ENCODE results near the gene SKOR1. TPM values are rescaled to one million over a fixed set of nuclear protein-coding genes. Genes with fewer than 3 reads are reported as not detected.

Gene SKOR1
- total RNA-seq, 2 experiments from 2014 or later: 0.21 to 0.32 TPM

DNA sequence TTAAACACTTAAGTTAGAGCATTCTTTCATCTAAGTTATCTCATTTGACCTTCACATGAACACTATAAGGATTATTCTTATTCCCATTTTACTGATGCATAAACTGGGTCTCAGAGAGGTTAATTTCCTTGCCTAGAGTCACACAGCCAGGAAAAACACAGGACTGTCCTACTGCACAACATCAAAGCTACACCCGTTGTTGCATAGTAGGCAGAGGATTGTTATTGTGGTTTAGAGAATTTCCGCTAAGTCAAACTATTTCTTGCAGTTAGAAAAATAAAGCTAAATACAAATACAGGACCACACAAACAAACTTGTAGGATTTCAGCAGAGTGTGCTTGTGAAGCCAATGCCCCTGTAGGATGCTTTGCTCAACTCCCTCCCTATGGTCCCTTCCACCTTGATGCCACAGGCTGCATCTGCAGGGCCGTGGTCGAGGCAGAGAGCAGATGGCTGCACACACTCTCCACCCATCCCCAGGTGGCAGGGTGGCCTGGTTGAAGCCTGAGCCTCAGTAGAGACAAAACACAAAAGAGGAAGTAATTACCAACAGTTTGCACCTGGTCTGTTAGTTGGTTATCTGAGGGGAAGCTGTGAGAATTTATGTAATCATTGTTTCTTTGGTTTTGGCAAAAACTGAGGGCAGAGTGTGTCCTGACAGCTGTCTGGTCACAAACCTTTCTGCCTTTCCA lies 41.1 kb upstream of the SKOR1 start:
- POLR2A ChIA-PET: interaction anchor here (0.6 kb wide), 1 partner anchor 401 kb away, joined by 3 read pairs; no protein-coding TSS in a partner anchor

DNA sequence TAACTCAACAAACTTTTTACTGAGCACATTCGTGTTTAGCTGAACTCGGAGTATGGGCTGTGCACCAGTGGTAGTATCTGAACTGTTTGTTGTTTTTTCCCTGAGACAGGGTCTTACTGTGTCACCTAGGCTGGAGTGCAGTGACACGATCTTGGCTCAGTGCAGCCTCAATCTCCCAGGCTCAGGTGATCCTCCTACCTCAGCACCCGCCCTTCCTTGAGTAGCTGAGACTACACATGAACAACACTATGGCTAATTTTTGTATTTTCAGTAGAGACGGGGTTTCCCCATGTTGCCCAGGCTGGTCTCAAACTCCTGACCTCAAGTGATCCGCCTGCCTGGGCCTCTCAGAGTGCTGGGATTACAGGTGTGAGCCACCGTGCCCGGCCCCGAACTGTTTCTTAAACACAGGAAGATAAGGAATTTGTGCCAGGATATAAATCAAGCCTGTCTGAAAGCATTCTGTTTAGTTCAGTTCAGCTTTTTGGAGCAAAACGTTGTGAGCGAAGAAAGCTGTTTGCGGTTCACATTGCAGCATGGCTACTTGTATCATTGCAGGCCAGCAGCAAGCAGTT lies 40.4 kb upstream of the SKOR1 start:
- ATAC-seq (no peak), DNase-seq (no peak)
- ChIA-PET POLR2A (interaction anchor here (1.1 kb wide), 1 partner anchor 243 kb away, joined by 4 read pairs; no protein-coding TSS in a partner anchor), CTCF (interaction anchor here (1.2 to 3.8 kb wide), 6 partner anchors 11 to 56 kb away, joined by 3 to 25 read pairs (median 8); no protein-coding TSS in a partner anchor)
- Mint-ChIP-seq H3K4me1 (ENCODE audit: low read depth) (peaks cover 34% of the 10 kb centered on the region), H3K36me3 (ENCODE audit: low read depth) (no peaks in the 10 kb centered on the region), H3K27me3 (ENCODE audit: low read depth) (no peaks in the 10 kb centered on the region), H3K4me3 (no peak overlapping the region), H3K9me3 (ENCODE audit: insufficient read depth) (no peaks in the 10 kb centered on the region), H3K27ac (no peak overlapping the region)

More for the DNA sequence above, 41.1 kb upstream of the SKOR1 start:
- ATAC-seq (peak; percentile 42), DNase-seq (peak; percentile 40)
- Mint-ChIP-seq H3K4me3 (no peak overlapping the region), H3K27ac (peak overlapping the region; percentile 39), H3K9me3 (ENCODE audit: insufficient read depth) (no peaks in the 10 kb centered on the region), H3K27me3 (ENCODE audit: low read depth) (no peaks in the 10 kb centered on the region), H3K36me3 (ENCODE audit: low read depth) (no peaks in the 10 kb centered on the region), H3K4me1 (ENCODE audit: low read depth) (peaks cover 34% of the 10 kb centered on the region)
- CTCF ChIA-PET: interaction anchor here (1.2 to 3.8 kb wide), 10 partner anchors 12 to 57 kb away, joined by 3 to 25 read pairs (median 10); no protein-coding TSS in a partner anchor

DNA sequence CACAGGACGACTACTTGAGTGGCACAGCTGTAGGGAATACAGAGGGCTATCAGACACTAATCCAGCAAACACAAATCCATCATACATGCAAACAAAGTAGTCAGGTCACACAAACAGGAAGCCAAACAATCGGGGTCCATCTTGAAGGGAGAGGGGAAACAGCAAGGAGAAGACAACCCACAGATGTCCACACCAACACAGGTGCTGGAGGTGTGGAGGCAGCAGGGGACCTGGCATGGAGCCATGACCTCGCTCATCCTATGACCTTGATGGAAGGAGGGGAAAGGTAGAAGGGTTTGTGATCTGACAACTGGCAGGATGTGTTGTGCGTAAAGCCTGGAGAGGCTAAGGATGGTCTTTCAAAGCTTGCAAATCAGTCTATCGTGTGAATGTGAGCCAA lies 39.9 kb upstream of the SKOR1 start:
- H3K36me3 Mint-ChIP-seq (ENCODE audit: low read depth): no peaks in the 10 kb centered on the region
- POLR2A ChIA-PET: interaction anchor here (1.1 kb wide), 1 partner anchor 243 kb away, joined by 4 read pairs; no protein-coding TSS in a partner anchor

DNA sequence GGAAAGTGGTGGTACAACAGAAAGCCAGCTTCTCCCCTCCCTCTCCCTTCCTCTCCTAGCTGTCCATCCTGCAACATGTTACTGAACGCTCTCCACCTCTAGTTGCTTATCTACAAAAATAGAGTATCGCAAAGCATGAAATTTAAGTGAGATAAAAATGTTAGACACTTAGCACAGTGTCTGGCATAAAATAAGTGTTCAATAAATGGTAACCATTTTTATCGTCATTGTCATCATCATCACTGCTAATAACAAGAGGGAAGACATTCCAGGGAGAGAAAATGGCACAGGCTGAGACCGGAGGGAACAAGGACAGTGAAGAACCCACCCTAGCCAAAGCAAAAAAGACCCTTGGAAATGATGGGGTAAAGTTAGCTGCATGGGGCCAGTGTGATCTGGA lies 38.7 kb upstream of the SKOR1 start:
- Mint-ChIP-seq H3K36me3 (ENCODE audit: low read depth) (no peaks in the 10 kb centered on the region), H3K9me3 (ENCODE audit: insufficient read depth) (no peaks in the 10 kb centered on the region), H3K4me3 (no peak overlapping the region), H3K4me1 (ENCODE audit: low read depth) (peaks cover 34% of the 10 kb centered on the region), H3K27ac (no peak overlapping the region), H3K27me3 (ENCODE audit: low read depth) (no peaks in the 10 kb centered on the region)
- no peak for ATAC-seq
- no peak for DNase-seq
- CTCF ChIA-PET: interaction anchor here (1.0 to 2.3 kb wide), 3 partner anchors 46 to 49 kb away, joined by 3 to 5 read pairs (median 5); no protein-coding TSS in a partner anchor
- POLR2A ChIA-PET: no interaction called here

More for the DNA sequence above, 39.9 kb upstream of the SKOR1 start:
- Mint-ChIP-seq H3K4me1 (ENCODE audit: low read depth) (peaks cover 34% of the 10 kb centered on the region), H3K9me3 (ENCODE audit: insufficient read depth) (no peaks in the 10 kb centered on the region), H3K27me3 (ENCODE audit: low read depth) (no peaks in the 10 kb centered on the region), H3K4me3 (no peak overlapping the region), H3K27ac (no peak overlapping the region)
- ATAC-seq (no peak), DNase-seq (no peak)
- CTCF ChIA-PET: interaction anchor here (1.8 to 3.8 kb wide), 3 partner anchors 47 to 51 kb away, joined by 5 to 25 read pairs (median 5); no protein-coding TSS in a partner anchor

DNA sequence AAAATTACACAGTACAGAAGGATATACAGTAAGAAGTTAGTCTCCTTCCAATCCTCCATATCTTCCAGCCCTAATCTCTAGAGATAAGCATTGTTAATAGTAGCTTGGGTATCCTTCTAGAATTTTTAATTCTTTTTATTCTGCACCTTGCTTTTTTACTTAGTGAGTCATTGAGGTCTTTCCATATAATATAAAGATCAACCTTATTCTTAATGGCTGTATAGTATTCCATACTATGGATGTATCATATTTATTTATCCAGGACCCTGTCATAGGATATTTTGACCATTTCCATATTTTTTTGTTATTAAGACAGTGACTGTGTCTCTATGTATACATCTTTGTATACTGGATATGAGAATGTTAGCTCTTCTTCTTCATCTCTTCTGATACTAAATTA lies 36.3 kb upstream of the SKOR1 start:
- H3K27me3 Mint-ChIP-seq (ENCODE audit: low read depth): no peaks in the 10 kb centered on the region
- no peak for ATAC-seq
- peaks cover 17% of the 10 kb centered on the region for H3K4me1 Mint-ChIP-seq (ENCODE audit: low read depth)
- no peak overlapping the region for H3K27ac Mint-ChIP-seq
- ChIA-PET POLR2A (interaction anchor here (0.6 kb wide), 1 partner anchor 216 kb away, joined by 4 read pairs; no protein-coding TSS in a partner anchor), CTCF (no interaction called here)
- no peak for DNase-seq
- H3K4me3 Mint-ChIP-seq: no peak overlapping the region
- no peaks in the 10 kb centered on the region for H3K9me3 Mint-ChIP-seq (ENCODE audit: insufficient read depth)
- H3K36me3 Mint-ChIP-seq (ENCODE audit: low read depth): no peaks in the 10 kb centered on the region

DNA sequence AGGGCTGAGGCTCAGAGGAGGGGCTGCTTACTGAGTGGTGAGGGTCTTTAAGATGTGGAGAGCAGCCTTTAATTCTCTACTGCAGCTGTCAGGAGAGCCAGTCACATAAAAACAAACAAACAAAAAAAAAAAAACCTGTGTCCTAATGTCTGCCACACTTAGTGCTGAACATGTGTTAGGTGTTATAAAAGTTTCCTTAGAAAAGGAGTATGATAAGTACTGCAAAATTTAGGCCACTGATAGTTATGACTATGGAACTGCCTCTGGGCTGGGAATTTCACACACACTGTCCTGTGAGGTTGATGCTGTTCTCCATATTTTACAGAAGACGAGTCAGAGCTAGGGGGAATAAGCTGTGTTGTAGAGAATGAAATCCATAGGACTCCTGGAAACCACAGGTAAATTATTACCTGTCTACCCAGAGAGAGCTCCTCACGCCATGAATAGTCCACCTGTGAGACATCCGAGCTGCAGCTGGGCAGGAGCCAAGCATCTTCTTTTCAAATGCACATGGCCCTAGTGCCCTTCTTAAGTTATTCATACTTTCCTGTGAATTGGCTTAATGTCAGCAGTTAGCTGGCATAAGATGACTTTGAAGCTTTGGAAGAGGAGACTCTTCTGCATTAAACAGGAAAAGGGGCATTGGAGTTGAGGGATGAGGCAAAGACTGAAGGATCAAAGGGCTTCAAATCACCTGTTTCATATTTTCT lies 34.5 kb upstream of the SKOR1 start:
- DNase-seq (no peak), ATAC-seq (no peak)
- H3K4me3 Mint-ChIP-seq: no peak overlapping the region
- peaks cover 11% of the 10 kb centered on the region for H3K36me3 Mint-ChIP-seq (ENCODE audit: low read depth)
- CTCF ChIA-PET: interaction anchor here (1.1 kb wide), 1 partner anchor 45 kb away, joined by 4 read pairs; no protein-coding TSS in a partner anchor
- no peak overlapping the region for H3K27ac Mint-ChIP-seq
- POLR2A ChIA-PET: no interaction called here
- H3K4me1 Mint-ChIP-seq (ENCODE audit: low read depth): no peaks in the 10 kb centered on the region
- no peaks in the 10 kb centered on the region for H3K27me3 Mint-ChIP-seq (ENCODE audit: low read depth)
- peaks cover 7% of the 10 kb centered on the region for H3K9me3 Mint-ChIP-seq (ENCODE audit: insufficient read depth)

DNA sequence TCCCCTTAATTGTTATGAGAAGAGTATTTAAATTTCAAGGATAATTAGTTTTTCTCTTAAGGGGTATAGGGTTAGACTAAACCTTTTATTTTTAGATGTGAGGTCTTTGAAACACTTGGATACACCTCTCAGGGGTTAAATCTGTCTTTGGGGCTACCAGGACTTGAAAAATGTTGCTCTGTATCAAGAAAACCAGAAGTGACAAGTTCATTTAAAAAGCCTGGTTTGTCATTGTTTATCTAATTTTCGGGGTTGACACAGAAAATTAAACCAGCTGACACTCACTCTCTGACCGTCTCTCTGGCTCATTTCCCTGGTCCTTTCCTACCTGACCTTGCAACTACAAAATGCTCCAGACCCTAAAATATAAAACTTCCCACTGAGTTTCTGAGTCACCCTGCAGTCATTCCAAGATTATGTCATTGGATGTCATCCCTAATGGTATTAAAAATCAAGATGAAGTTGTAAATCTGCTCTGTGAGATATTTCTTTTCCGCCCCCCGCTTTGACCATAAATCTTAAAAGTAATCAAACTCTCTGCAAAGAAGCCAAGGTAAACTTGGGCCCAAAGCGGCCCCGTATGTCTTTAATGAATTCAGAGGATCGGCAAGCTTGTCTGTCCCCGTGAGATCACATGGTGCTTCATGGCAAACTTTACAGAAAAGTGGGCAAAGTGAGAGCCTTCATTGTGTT lies 32.9 kb upstream of the SKOR1 start:
- no peak overlapping the region for H3K4me3 Mint-ChIP-seq
- no peak overlapping the region for H3K27ac Mint-ChIP-seq
- no peaks in the 10 kb centered on the region for H3K27me3 Mint-ChIP-seq (ENCODE audit: low read depth)
- no peak for ATAC-seq
- no peaks in the 10 kb centered on the region for H3K4me1 Mint-ChIP-seq (ENCODE audit: low read depth)
- POLR2A ChIA-PET: no interaction called here
- H3K36me3 Mint-ChIP-seq (ENCODE audit: low read depth): peaks cover 13% of the 10 kb centered on the region
- CTCF ChIA-PET: interaction anchor here (0.9 to 1.4 kb wide), 2 partner anchors 13 to 34 kb away, joined by 3 read pairs; no protein-coding TSS in a partner anchor
- DNase-seq: no peak
- peaks cover 7% of the 10 kb centered on the region for H3K9me3 Mint-ChIP-seq (ENCODE audit: insufficient read depth)

DNA sequence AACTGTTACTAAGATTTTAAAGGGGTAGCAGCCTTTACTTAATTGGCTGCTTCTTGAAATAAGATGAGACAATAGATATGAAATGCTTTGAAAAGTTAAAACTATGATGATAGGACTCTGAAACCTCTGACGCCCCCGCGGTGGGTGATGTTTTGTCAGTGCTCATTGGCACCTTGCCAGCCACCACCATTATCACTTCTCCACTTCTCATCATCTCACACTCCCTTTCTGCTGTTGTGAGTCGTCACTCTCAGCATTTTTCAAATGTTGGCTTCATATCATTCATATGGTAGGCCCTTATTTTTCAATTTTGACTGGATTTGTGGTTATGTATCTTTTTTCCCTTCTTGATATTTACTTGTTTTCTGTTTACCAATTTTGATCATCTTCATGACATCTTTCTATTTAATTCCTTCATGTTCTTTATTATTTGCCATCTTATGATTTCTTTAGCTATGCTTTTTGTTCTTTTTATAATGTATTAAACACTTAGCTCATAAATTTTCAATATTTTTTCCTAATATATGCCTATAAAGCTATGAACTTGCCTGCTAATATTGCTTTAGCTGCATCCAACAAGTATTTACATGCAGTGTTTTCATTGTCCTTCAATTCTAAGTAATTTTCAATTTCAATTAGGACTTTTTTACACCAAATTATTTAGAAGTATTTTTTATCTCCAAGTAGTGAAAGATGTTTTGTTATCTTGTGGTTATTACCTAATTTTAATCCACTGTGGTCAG lies 30.3 kb upstream of the SKOR1 start:
- no peak overlapping the region for H3K27ac Mint-ChIP-seq
- peaks cover 13% of the 10 kb centered on the region for H3K36me3 Mint-ChIP-seq (ENCODE audit: low read depth)
- ATAC-seq (no peak), DNase-seq (no peak)
- H3K4me1 Mint-ChIP-seq (ENCODE audit: low read depth): no peaks in the 10 kb centered on the region
- no peak overlapping the region for H3K4me3 Mint-ChIP-seq
- no peaks in the 10 kb centered on the region for H3K27me3 Mint-ChIP-seq (ENCODE audit: low read depth)
- POLR2A ChIA-PET: no interaction called here
- peaks cover 7% of the 10 kb centered on the region for H3K9me3 Mint-ChIP-seq (ENCODE audit: insufficient read depth)
- CTCF ChIA-PET: interaction anchor here (2.3 kb wide), 1 partner anchor 12 kb away, joined by 10 read pairs; no protein-coding TSS in a partner anchor

DNA sequence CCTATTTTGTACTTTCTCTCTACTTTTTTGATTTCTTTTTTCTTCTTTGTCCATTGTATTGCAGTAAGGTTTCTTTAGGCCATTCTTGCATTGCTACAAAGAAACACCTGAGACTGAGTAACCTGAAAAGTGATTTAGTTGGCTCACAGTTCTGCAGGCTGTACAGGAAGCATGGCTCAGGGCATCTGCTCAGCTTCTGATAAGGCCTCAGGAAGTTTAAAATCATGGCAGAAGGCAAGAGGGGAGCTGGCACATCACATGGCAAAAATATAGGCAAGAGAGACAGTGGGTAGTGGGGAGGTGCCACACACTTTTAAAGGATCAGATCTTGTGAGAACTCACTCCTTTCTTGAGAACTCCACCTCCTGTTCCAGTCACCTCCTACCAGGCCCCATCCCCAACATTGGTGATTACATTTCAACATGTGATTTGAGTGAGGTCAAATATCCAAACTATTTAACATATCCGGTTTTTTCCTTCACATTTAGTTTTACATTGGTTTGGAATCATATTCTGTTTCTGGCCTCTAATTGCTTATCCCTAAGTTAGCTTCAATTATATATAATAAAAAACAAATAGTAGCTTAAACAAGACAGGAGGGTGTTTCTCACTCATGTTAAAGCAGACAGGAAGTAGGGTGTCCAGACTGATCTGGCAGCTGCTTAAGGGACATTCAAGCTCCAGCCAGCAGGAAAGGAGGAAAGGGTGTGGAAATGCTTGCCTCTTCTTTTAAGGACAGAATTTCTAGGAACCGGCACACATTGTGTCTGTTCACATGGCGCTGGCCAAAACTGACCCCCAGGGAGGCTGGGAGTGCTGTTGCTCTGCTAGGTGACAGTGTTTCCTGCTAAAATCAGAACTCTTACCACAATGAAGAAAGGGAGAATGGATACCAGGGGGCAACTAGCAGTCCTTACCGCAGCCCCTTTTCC lies 28.8 kb upstream of the SKOR1 start:
- Mint-ChIP-seq H3K36me3 (ENCODE audit: low read depth) (peaks cover 13% of the 10 kb centered on the region), H3K4me3 (no peak overlapping the region), H3K27me3 (ENCODE audit: low read depth) (no peaks in the 10 kb centered on the region), H3K27ac (no peak overlapping the region), H3K9me3 (ENCODE audit: insufficient read depth) (peaks cover 7% of the 10 kb centered on the region), H3K4me1 (ENCODE audit: low read depth) (no peaks in the 10 kb centered on the region)
- ChIA-PET CTCF (interaction anchor here (2.3 kb wide), 1 partner anchor 13 kb away, joined by 10 read pairs; no protein-coding TSS in a partner anchor), POLR2A (no interaction called here)
- DNase-seq (no peak), ATAC-seq (no peak)

DNA sequence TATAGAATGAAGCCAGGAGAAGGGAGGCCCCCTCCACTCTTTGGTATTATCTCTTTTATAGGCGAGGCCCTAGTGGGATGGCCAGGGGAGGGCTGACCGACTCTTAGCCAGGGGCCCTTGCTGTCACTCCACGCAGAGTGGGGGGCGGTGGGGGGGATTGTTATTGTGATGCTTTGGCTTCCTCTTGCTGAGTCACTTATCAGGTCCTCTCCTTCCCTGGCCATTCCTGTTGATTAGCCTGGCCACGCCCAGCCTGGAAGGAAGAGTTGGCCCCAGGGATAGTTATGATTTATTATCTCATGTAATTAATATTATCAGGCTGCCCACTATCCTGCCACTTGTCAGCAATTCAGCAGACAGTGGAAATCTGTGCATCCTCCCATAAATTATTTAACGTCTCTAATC lies 25.5 kb upstream of the SKOR1 start:
- H3K9me3 Mint-ChIP-seq (ENCODE audit: insufficient read depth): peaks cover 7% of the 10 kb centered on the region
- POLR2A ChIA-PET: no interaction called here
- H3K36me3 Mint-ChIP-seq (ENCODE audit: low read depth): peaks cover 8% of the 10 kb centered on the region
- no peak overlapping the region for H3K4me3 Mint-ChIP-seq
- CTCF ChIA-PET: no interaction called here
- H3K27ac Mint-ChIP-seq: no peak overlapping the region
- no peak for ATAC-seq
- H3K4me1 Mint-ChIP-seq (ENCODE audit: low read depth): no peaks in the 10 kb centered on the region
- no peaks in the 10 kb centered on the region for H3K27me3 Mint-ChIP-seq (ENCODE audit: low read depth)
- no peak for DNase-seq
